Ishikawa (cell line): ENCODE results near the gene RIMS1.

Experiments
- CEBPB ChIP-seq: IDR thresholded peaks from 2 replicates; pipeline ENCODE4 v1.6.1; 2012
- CREB1 ChIP-seq: IDR thresholded peaks from 2 replicates; pipeline ENCODE4 v1.6.1; 2012; ENCODE audit warnings: low read depth
- EGR1 ChIP-seq: IDR thresholded peaks from 2 replicates; pipeline ENCODE4 v1.6.1; 2012
- EP300 ChIP-seq: IDR thresholded peaks from 2 replicates; pipeline ENCODE4 v1.6.1; 2012; ENCODE audit warnings: borderline replicate concordance
- FOXM1 ChIP-seq: IDR thresholded peaks from 2 replicates; pipeline ENCODE4 v1.6.1; 2012; ENCODE audit warnings: low read depth, borderline replicate concordance
- MAX ChIP-seq: IDR thresholded peaks from 2 replicates; pipeline ENCODE4 v1.6.1; 2012
- NFIC ChIP-seq: IDR thresholded peaks from 2 replicates; pipeline ENCODE4 v1.6.1; 2012
- RAD21 ChIP-seq: IDR thresholded peaks from 2 replicates; pipeline ENCODE4 v1.6.1; 2012; ENCODE audit warnings: low read depth
- REST ChIP-seq: IDR thresholded peaks from 2 replicates; pipeline ENCODE4 v1.6.1; 2012; ENCODE audit warnings: low read depth, mild to moderate bottlenecking
- TAF1 ChIP-seq: IDR thresholded peaks from 2 replicates; pipeline ENCODE4 v1.6.1; 2012; ENCODE audit warnings: low read depth, mild to moderate bottlenecking
- TCF12 ChIP-seq: IDR thresholded peaks from 2 replicates; pipeline ENCODE4 v1.6.1; 2012; ENCODE audit warnings: low read depth
- TEAD4 ChIP-seq: IDR thresholded peaks from 2 replicates; pipeline ENCODE4 v1.6.1; 2012
- USF1 ChIP-seq: IDR thresholded peaks from 2 replicates; pipeline ENCODE4 v1.6.1; 2012
- YY1 ChIP-seq: IDR thresholded peaks from 2 replicates; pipeline ENCODE4 v1.6.1; 2012; ENCODE audit warnings: low read depth
- ZBTB7A ChIP-seq: IDR thresholded peaks from 2 replicates; pipeline ENCODE4 v1.6.1; 2012; ENCODE audit warnings: low read depth

Gene RIMS1

GRCh38 chr6:71929047-71929446 lies 42.7 kb downstream of the RIMS1 start:
- no peak for TF ChIP-seq RAD21
- TF ChIP-seq MAX, result no peak
- TF ChIP-seq CREB1, result no peak
- TF ChIP-seq CEBPB, result no peak
- no peak for TF ChIP-seq EP300
- no peak for TF ChIP-seq NFIC
- no peak for TF ChIP-seq EGR1

GRCh38 chr6:71933881-71934280 lies 47.5 kb downstream of the RIMS1 start:
- TF ChIP-seq ZBTB7A (no peak), MAX (no peak), EGR1 (no peak), CEBPB (no peak), TCF12 (no peak), FOXM1 (no peak), YY1 (no peak), EP300 (no peak)

- TF ChIP-seq EGR1 (no peak), USF1 (no peak), CEBPB (no peak), FOXM1 (no peak), RAD21 (no peak), TCF12 (no peak), REST (no peak), CREB1 (no peak), EP300 (no peak), TAF1 (no peak), ZBTB7A (no peak), YY1 (no peak), NFIC (no peak), MAX (no peak), TEAD4 (no peak)
Measured at GRCh38 chr6:71965404-71965803, 79.1 kb downstream of the RIMS1 start.

- no peak for TF ChIP-seq ZBTB7A
- no peak for TF ChIP-seq USF1
- no peak for TF ChIP-seq EP300
- TF ChIP-seq RAD21, result no peak
- no peak for TF ChIP-seq FOXM1
- no peak for TF ChIP-seq MAX
- TF ChIP-seq CREB1, result no peak
- no peak for TF ChIP-seq NFIC
- no peak for TF ChIP-seq CEBPB
- TF ChIP-seq TEAD4, result no peak
- TF ChIP-seq REST, result no peak
- TF ChIP-seq TAF1, result no peak
- TF ChIP-seq TCF12, result no peak
Measured at GRCh38 chr6:71967436-71967835, 81.1 kb downstream of the RIMS1 start.

GRCh38 chr6:71977884-71978283 lies 91.5 kb downstream of the RIMS1 start:
- TF ChIP-seq REST (no peak), YY1 (no peak), NFIC (peak; percentile 61; the same call in 1 of the 2 replicates)
